Heart left ventricle (tissue), 16 donors: Measurements from ENCODE around the gene CDH5. TPM values are rescaled to one million over a fixed set of nuclear protein-coding genes. Genes with fewer than 3 reads are reported as not detected.

ENCODE experiments used
- ATAC-seq, 4 donors: fragments of 200-7000 bp; cut with Tn5 transposase; one replicate each; pipeline ENCODE4 v1.9.1; 2020 to 2022; ENCODE audit warnings: moderate library complexity in 4 of 4, mild to moderate bottlenecking in 3 of 4, moderate number of reproducible peaks in 1 of 4
- DNase-seq, 5 donors: peaks; one replicate each; pipeline ENCODE4 v3.0.0-alpha.2; 2020
- H3K27ac ChIP-seq, 12 donors: fragments of 200-600 bp; sonication (generic) in 4 of 12; one replicate each; pipeline versions ENCODE4 v1.5.0 to v1.8.0; 2016 to 2022; ENCODE audit warnings: mild to moderate bottlenecking in 2 of 12
- H3K27me3 ChIP-seq, 9 donors: fragments of 200-600 bp; sonication (generic) in 2 of 9; one replicate each; pipeline versions ENCODE4 v1.5.1 to v1.8.0; 2016 to 2022; ENCODE audit warnings: mild to moderate bottlenecking in 3 of 9
- H3K36me3 ChIP-seq, 9 donors: fragments of 200-600 bp; sonication (generic) in 2 of 9; one replicate each; pipeline versions ENCODE4 v1.5.0 to v1.8.0; 2018 to 2022; ENCODE audit warnings: mild to moderate bottlenecking in 2 of 9
- H3K4me1 ChIP-seq, 12 donors: fragments of 200-600 bp; sonication (generic) in 4 of 12; one replicate each; pipeline versions ENCODE4 v1.5.0 to v1.8.0; 2016 to 2022; ENCODE audit warnings: mild to moderate bottlenecking in 3 of 12
- H3K4me3 ChIP-seq, 12 donors: fragments of 200-600 bp; sonication (generic) in 4 of 12; one replicate each; pipeline versions ENCODE4 v1.5.0 to v1.8.0; 2017 to 2022; ENCODE audit warnings: mild to moderate bottlenecking in 9 of 12, moderate library complexity in 4 of 12
- H3K9me3 ChIP-seq, 12 donors: fragments of 200-600 bp; sonication (generic) in 4 of 12; one replicate each; pipeline versions ENCODE4 v1.5.0 to v1.8.0; 2016 to 2022; ENCODE audit warnings: mild to moderate bottlenecking in 1 of 12
- CTCF ChIP-seq, 12 donors: fragments of 200-600 bp; sonication (generic) in 4 of 12; IDR thresholded peaks; one replicate each; pipeline versions ENCODE4 v1.5.0 to v1.8.0; 2018 to 2022; ENCODE audit warnings: antibody characterized with exemption in 12 of 12, mild to moderate bottlenecking in 5 of 12
- POLR2A ChIP-seq, 2 donors: fragments of 450-650 bp; IDR thresholded peaks; one replicate each; pipeline ENCODE4 v1.6.1; 2017; ENCODE audit warnings: antibody characterized with exemption in 2 of 2, mild to moderate bottlenecking in 2 of 2, moderate library complexity in 2 of 2
- whole genome bisulfite sequencing, 4 donors: extraction: QIAGEN DNeasy Blood & Tissue Kit in 2 of 4; methylation state at CpG; one replicate each; pipeline versions ENCODE4 v1.1.5 to v1.1.7; 2013 to 2018; 5-methylcytosine and 5-hydroxymethylcytosine counted together
- intact Hi-C, 10 donors: fragments of 100-400 bp; cut with DNase I; formaldehyde crosslinking; loops; one replicate each; pipeline versions ENCODE4 v1.11.1 to v1.14.2; 2022
- polyA plus RNA-seq, 2 donors: library from polyadenylated mRNA; stranded (reverse); fragments of 200-250 nt; gene quantifications; one replicate each; pipeline ENCODE4 v1.2.3, GENCODE V29; 2013
- total RNA-seq, 9 donors: library from RNA; depleted of rRNA in 2 of 9; stranded (reverse); fragments of >200 nt in 2 of 9; fragmentation: NEBNext Ultra II Directional in 3 of 9; extraction: Animal tissue kit (Norgen Biotek cat#: 25700) in 3 of 9; gene quantifications; one replicate each; pipeline versions ENCODE4 v1.1.0 to v1.2.4, GENCODE V29; 2016 to 2023
- donor health status: ischemic (EF 13 %, LVEDD 7.1; RV severe dilation, severe dysfunction).
- donor health status: healthy with polysubstance abuse.
- donor health status: DM: no; HTN: yes; CAD: no.
- donor health status: DM: no; HTN: no; CAD: no.
- donor health status: ischemic (EF 25% LVEDD 6.9; RV normal size, moderate dysfunction).
- donor health status: ischemic (EF 25% LVEDD 5.7; RV mildly dilated, moderate dysfunction).
- donor health status: healthy.
- donor health status: DM: yes; HTN: yes; CAD: no.
- donor health status: ischemic (EF 35%, LVEDD 5.7; RV mildly dilated, moderate dysfunction).
- donor health status: nonischemic (EF 11% LVEDD 7.7; RV severe dilation, severe dysfunction).
- donor health status: DM: yes; HTN: yes; CAD: no.
- donor health status: PGD.
- donor health status: ischemic (EF 29% LVEDD 5.4; RV normal size, mild dysfunction).
- donor health status: nonischemic (EF 23%, LVEDD 6.1; RV moderate dilation, normal function).

CDH5 gene
- total and polyA plus RNA-seq, 11 donors = 24.9 to 135 (median 62.3) TPM

GRCh38 chr16:66439051-66439730 lies 72.7 kb downstream of the CDH5 start:
- no peak overlapping the region for H3K27ac ChIP-seq
- intact Hi-C loops = no loop called here
- WGBS, 4 donors = 88 to 91% (median 89%) methylated on average over 5 of the region's 5 CpGs

GRCh38 chr16:66440271-66440802 lies 73.8 kb downstream of the CDH5 start:
- no peaks in the 10 kb centered on the region for H3K36me3 ChIP-seq
- H3K9me3 ChIP-seq = no peaks in the 10 kb centered on the region
- no peaks in the 10 kb centered on the region for H3K4me1 ChIP-seq
- TF ChIP-seq CTCF (IDR thresholded peaks at IDR 0.05) (no peak), POLR2A (IDR thresholded peaks at IDR 0.05) (no peak)
- intact Hi-C loops = no loop called here
- ATAC-seq = no peak
- H3K4me3 ChIP-seq = no peak overlapping the region
- WGBS, 4 donors = 90 to 94% (median 92%) methylated on average over 10 of the region's 10 CpGs
- H3K27ac ChIP-seq = no peak overlapping the region
- no peaks in the 10 kb centered on the region for H3K27me3 ChIP-seq
- no peak for DNase-seq

More at GRCh38 chr16:66439051-66439730, 72.7 kb downstream of the CDH5 start:
- no peak for ATAC-seq
- TF ChIP-seq POLR2A (IDR thresholded peaks at IDR 0.05) = no peak
- TF ChIP-seq CTCF (IDR thresholded peaks at IDR 0.05) = no peak
- no peaks in the 10 kb centered on the region for H3K9me3 ChIP-seq
- no peaks in the 10 kb centered on the region for H3K27me3 ChIP-seq
- DNase-seq = no peak
- no peaks in the 10 kb centered on the region for H3K4me1 ChIP-seq
- no peaks in the 10 kb centered on the region for H3K36me3 ChIP-seq
- no peak overlapping the region for H3K4me3 ChIP-seq

- no peak overlapping the region for H3K27ac ChIP-seq
- DNase-seq = no peak
- ATAC-seq = no peak
- intact Hi-C loops = no loop called here
- H3K4me1 ChIP-seq = no peaks in the 10 kb centered on the region
- no peaks in the 10 kb centered on the region for H3K9me3 ChIP-seq
- TF ChIP-seq CTCF (IDR thresholded peaks at IDR 0.05) = no peak
- no peak for TF ChIP-seq POLR2A (IDR thresholded peaks at IDR 0.05)
- no peaks in the 10 kb centered on the region for H3K27me3 ChIP-seq
- 94 to 96% (median 96%) methylated on average over 11 of the region's 11 CpGs for WGBS, 4 donors
- H3K4me3 ChIP-seq = no peak overlapping the region
- H3K36me3 ChIP-seq = no peaks in the 10 kb centered on the region
Observed at GRCh38 chr16:66440970-66441369, 74.5 kb downstream of the CDH5 start.

- DNase-seq = no peak
- Histone ChIP-seq H3K4me1 (no peaks in the 10 kb centered on the region), H3K9me3 (no peaks in the 10 kb centered on the region), H3K27me3 (no peaks in the 10 kb centered on the region), H3K36me3 (no peaks in the 10 kb centered on the region), H3K27ac (no peak overlapping the region), H3K4me3 (no peak overlapping the region)
- ATAC-seq = no peak
- WGBS, 4 donors = 81 to 90% (median 86%) methylated on average over 7 of the region's 7 CpGs
- TF ChIP-seq POLR2A (IDR thresholded peaks at IDR 0.05) = no peak
- TF ChIP-seq CTCF (IDR thresholded peaks at IDR 0.05) = no peak
- intact Hi-C loops = no loop called here
Observed at GRCh38 chr16:66441586-66442375, 75.3 kb downstream of the CDH5 start.
